ENCODE data around the gene PAK5.

PAK5 gene

GRCh38 chr20:9572670-9573069 lies 266.2 kb downstream of the PAK5 start:
- DNase-seq, result no peak

GRCh38 chr20:9571783-9572182 lies 267.1 kb downstream of the PAK5 start:
- no peak for DNase-seq

- DNase-seq, result no peak
Measured at GRCh38 chr20:9570612-9571011, 268.3 kb downstream of the PAK5 start.

GRCh38 chr20:9566977-9567376 lies 271.9 kb downstream of the PAK5 start:
- no peak for DNase-seq

GRCh38 chr20:9565910-9566550 lies 272.8 kb downstream of the PAK5 start:
- no peak for DNase-seq

GRCh38 chr20:9557411-9557810 lies 281.5 kb downstream of the PAK5 start:
- no peak for DNase-seq

- no peak for DNase-seq
Measured at GRCh38 chr20:9555781-9556180, 283.1 kb downstream of the PAK5 start.

- no peak for DNase-seq
Measured at GRCh38 chr20:9551808-9552550, 286.9 kb downstream of the PAK5 start.

- DNase-seq, result no peak
Measured at GRCh38 chr20:9550871-9551270, 288.0 kb downstream of the PAK5 start.

GRCh38 chr20:9550283-9550682 lies 288.6 kb downstream of the PAK5 start:
- no peak for DNase-seq

- DNase-seq, result no peak
Measured at GRCh38 chr20:9543214-9543613, 295.7 kb downstream of the PAK5 start.

GRCh38 chr20:9535449-9535848 lies 303.4 kb downstream of the PAK5 start:
- DNase-seq, result no peak

GRCh38 chr20:9534025-9534424 lies 304.9 kb downstream of the PAK5 start:
- no peak for DNase-seq

- DNase-seq, result peak; percentile 83
Measured at GRCh38 chr20:9532069-9532838, 306.6 kb downstream of the PAK5 start.

GRCh38 chr20:9531581-9531980 lies 307.3 kb downstream of the PAK5 start:
- no peak for DNase-seq

GRCh38 chr20:9523636-9524035 lies 315.2 kb downstream of the PAK5 start:
- DNase-seq, result no peak

- peak; percentile 76 for DNase-seq
Measured at GRCh38 chr20:9520086-9520485, 318.8 kb downstream of the PAK5 start.

GRCh38 chr20:9518576-9519175 lies 320.2 kb downstream of the PAK5 start:
- peak; percentile 10 for DNase-seq

- no peak for DNase-seq
Measured at GRCh38 chr20:9517297-9518162, 321.3 kb downstream of the PAK5 start.

GRCh38 chr20:9516234-9516871 lies 322.5 kb downstream of the PAK5 start:
- DNase-seq, result no peak

- DNase-seq, result no peak
Measured at GRCh38 chr20:9515741-9516233, 323.1 kb downstream of the PAK5 start.

- DNase-seq, result no peak
Measured at GRCh38 chr20:9515214-9515585, 323.7 kb downstream of the PAK5 start.

All from NCI-H345 (cell line).